GM20431 (cell line): ENCODE measurements around the gene AMIGO1.

Source experiments
- in situ Hi-C: fragments of 300-500 bp; cut with MseI, MboI; formaldehyde crosslinking; loops from one replicate; pipeline ENCODE4 v1.15.0; 2020; ENCODE audit warnings: low sequenced_read_pairs; ENCODE audit not compliant: unreplicated experiment

The AMIGO1 gene

DNA sequence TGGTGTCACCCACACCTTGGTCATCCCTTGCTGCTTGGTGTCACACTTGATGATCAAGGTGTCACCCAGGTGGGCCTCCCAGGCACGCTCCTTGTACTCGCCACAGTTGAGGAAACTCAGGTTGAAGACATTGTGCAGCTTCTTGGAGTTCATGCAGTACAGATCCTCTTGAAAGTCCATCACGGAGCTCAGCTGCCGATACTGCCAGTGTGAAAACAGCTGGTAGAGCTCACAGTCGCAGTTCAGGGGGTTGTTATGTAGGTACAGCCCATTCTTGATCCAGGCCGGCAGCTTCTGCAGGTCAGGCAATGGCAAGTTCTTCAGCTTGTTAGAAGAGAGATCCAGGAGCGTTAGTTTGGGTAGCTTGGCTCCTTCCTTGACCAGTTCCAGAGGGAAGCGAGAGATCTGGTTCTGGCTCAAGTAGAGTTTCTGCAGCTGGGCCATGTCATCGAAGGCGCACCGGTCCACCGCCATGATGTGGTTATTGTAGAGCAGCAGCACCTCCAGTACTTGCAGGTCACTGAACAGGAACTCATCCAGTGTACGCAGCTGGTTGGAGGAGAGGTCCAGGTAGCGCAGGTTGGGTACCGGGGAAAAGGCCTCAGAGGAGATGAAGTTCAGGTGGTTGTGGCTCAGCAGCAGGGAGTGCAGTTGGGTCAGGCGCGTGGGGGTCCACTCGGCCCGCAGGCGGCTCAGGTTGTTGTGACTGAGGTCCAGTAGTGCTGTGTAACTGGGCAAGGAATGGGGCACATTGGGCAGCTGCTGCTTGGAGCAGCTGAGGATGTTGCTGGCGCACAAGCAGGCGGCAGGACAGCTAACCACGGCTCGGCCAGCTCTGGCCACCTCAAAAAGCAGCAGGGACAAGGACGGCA lies 1.3 kb downstream of the AMIGO1 start:
- in situ Hi-C loops = no loop called here

DNA sequence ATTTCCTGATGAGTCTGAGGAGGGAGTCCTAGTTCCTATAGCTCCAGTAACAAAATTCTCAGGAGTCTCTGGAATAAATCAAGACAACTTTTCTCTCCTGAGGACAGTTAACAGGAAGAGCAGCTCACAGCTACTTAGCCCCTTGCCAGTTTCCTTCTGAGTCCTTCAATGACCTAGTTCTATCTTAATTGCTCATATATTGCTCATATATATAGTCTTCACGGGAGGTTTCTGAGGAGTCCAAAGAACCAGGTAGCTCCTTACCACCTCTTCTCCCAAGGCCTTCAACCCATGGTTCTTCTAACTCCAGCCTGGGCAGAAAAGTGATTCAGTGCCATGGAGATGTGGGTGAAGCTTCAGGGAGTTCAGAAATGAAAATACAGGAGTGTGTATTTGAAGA lies 4.6 kb downstream of the AMIGO1 start:
- in situ Hi-C loops = no loop called here

DNA sequence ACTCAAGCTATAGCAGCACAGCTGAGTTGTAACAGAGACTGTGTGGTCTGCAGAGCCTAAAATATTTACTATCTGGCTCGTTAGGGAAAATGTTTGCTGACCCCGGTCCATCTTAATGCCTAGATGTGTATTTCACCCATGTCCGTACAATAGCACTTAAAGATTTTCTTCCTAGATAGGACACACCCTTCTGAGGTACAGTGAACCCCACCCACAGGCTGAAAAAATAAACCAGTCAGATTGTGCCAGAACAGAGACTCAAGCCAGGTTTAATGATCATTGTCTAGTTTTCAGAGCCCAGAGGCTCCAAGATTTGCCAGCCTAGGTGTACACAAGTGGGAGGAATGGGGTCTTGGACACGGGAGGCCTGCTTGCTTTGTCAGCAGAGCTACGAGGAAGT lies 5.6 kb downstream of the AMIGO1 start:
- in situ Hi-C loops = no loop called here

DNA sequence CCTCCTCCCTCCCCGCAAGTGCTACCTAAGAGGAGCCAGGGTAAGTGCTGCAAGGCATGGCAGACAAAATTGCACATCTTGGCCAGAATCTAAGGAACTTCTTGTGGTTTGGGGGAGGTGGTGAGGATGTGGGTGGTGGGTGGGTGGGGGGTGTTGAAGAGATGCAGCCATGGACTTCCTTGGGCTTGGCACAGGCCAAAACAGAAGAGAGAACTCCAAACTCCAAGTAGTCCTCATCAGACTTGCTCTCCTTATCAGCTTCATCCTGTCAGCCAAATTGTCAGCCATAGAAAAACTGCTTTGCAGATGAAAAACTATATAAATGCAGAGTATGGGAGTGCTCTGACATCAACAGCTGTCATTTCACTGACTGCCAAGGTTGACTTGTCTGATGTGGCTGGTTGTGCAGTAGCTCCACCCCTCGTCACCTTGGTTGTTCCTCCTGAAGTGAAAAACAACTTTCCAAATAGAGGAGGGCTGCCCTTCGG lies 7.1 kb downstream of the AMIGO1 start:
- in situ Hi-C loops = no loop called here

- in situ Hi-C loops = no loop called here
Measured at GRCh38 chr1:109501644-109502363, 7.7 kb downstream of the AMIGO1 start.

GRCh38 chr1:109500941-109501381 lies 8.6 kb downstream of the AMIGO1 start:
- in situ Hi-C loops = no loop called here

GRCh38 chr1:109499661-109500536 lies 9.6 kb downstream of the AMIGO1 start:
- in situ Hi-C loops = no loop called here

- in situ Hi-C loops = no loop called here
Measured at GRCh38 chr1:109499081-109499480, 10.4 kb downstream of the AMIGO1 start.

DNA sequence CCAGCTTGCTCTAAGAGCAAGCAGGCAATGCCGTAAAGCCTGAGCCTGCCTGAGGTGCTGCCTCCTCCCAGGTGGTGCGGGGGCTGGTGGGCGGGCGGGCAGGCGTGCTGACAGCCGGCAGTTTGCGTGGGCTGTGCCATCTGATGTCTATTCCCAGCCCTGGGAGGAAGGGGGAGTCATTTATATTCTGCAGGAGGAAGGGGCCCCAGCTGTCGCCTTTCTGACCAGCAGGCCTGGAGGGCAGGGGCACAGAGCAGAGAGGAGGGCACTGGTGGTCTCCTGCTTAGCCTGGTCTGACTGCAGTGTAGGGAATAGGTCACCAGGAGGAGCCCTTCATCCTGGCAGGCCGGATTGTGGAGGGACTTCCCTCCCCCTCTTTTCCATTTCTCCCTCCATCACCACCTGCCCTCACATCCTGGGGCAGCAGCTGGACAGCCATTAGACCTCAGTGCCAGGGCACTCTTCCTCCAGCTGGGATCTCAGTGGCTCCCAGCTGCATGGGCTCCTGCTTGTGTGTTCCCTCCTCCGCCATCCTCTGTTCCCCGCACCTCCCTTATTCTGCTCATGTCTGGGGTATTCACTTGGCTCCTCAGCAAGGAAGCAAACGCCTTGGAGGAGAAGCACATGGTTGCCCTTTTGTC lies 11.2 kb downstream of the AMIGO1 start:
- in situ Hi-C loops = no loop called here

- in situ Hi-C loops = no loop called here
Measured at GRCh38 chr1:109497449-109498160, 11.9 kb downstream of the AMIGO1 start.

DNA sequence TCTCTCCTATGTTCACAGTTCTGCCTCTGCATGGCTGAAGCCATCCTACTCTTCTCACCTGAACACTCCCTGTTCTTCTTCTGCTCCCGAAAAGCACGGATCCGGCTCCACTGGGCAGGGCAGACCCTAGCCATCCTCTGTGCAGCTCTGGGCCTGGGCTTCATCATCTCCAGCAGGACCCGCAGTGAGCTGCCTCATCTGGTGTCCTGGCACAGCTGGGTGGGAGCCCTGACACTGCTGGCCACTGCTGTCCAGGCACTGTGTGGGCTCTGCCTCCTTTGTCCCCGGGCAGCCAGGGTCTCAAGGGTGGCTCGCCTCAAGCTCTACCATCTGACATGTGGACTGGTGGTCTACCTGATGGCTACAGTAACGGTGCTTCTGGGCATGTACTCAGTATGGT lies 13.8 kb downstream of the AMIGO1 start:
- in situ Hi-C loops = no loop called here

DNA sequence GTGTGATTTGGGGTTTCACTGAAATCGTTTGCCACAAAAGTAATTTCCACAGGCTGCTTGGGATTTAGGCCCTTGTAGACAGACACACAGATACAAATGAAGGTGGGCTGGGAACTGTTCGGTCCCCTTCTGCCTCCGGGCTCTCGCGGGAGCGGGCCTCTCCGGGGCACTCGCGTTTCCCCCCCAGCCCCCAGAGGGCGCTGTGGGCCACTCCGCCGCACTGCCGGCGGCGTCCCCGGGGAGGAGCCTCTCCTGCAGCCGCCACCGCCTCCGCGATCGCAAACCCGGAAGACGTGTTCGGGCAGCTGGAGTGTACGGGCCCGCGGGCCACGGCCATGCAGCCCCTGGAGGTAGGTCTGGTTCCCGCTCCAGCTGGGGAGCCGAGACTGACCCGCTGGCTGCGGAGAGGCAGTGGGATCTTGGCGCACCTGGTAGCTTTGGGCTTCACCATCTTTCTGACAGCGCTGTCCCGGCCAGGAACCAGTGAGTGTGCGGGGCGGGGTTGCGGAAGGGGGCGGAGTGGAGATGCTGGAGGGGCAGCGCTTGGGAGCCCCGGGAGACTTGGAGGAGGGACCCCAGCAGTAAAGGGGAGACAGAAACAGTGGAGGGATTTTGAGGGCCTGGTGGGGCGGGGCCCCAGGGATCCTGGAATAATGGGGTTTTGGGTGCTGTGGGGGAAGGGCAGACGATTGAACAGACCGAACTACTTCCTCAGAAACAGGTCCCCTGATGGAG lies 15.6 kb downstream of the AMIGO1 start, which contains the start of gene CYB561D1:
Gene CYB561D1 (plus strand): TSS at position 290 of the 735 bp plus-strand sequence. CDS start 46 bp downstream, at position 336.
- in situ Hi-C loops = loop anchor here (5.0 kb wide), 1 partner anchor 38 kb away; no protein-coding TSS in a partner anchor

DNA sequence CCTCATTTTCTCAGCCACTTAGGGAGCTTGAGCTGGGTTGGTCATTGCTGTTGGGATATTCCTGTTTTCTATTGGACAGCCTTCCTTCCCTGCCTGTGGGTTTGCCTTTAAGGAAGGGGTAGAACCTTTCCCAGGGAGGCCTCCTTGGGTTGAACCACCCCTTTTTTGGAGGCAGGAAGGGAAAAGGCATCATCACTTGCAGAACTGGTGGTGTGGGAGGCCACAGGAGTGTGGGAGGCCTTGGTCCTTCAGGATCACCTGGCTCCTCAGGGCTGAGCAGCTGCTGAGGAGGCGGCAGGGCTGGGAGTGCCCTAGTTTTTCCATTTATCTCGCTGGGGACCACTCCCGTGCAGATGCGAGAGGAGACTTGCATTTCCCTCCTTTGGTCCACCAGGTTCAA lies 16.3 kb downstream of the AMIGO1 start:
- in situ Hi-C loops = loop anchor here (5.0 kb wide), 1 partner anchor 39 kb away; no protein-coding TSS in a partner anchor

DNA sequence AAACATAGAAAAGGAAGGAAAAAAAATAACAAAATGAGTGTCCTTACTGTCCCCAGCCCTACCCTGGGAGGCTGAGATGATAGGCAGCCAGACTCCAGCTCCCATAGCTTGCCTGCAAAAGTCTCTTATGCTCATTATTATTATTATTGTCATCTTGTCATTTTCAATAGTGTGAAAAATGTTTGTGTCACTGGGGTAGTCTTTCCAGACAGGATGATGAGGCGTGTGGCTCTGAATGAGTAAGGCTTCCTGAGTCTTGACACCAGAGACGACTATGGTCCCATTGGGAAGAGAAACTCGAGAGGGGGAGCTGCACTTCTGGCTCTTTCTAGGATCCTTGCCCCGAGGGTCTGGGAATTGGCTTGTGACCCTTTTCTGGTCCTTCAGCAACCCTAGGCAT lies 16.7 kb downstream of the AMIGO1 start:
- in situ Hi-C loops = loop anchor here (5.0 kb wide), 1 partner anchor 40 kb away; no protein-coding TSS in a partner anchor

- in situ Hi-C loops = loop anchor here (5.0 kb wide), 1 partner anchor 41 kb away; no protein-coding TSS in a partner anchor
Measured at GRCh38 chr1:109491372-109491771, 18.2 kb downstream of the AMIGO1 start.

DNA sequence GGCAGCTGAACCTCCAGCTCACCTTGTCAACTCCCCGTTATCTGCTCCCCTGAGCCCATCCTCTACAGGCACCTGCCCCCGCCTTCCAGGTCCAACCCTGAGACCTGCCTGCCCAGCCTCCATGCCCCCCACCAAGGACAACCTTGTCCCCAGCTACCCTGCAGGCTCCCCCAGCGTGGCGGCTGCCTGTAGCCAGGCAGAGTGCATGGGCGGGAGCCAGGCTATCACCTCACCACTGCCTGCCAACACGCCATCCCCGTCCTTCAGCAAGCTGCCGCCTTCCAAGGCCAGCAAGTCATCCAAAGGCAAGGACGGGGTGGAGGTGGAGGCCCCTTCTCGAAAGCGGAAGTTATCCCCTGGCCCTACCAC lies 18.6 kb downstream of the AMIGO1 start:
- in situ Hi-C loops = loop anchor here (5.0 kb wide), 1 partner anchor 41 kb away; no protein-coding TSS in a partner anchor

- in situ Hi-C loops = loop anchor here (5.0 kb wide), 1 partner anchor 42 kb away; no protein-coding TSS in a partner anchor
Measured at GRCh38 chr1:109490029-109490933, 19.2 kb downstream of the AMIGO1 start.
